GM19463 (cell line): ENCODE measurements around the gene PEX10.

Source experiments
- ATAC-seq: cut with Tn5 transposase; IDR thresholded peaks from one replicate; pipeline ENCODE4 v1.9.1; 2021; ENCODE audit warnings: mild to moderate bottlenecking, moderate library complexity; ENCODE audit not compliant: unreplicated experiment

Gene PEX10

GRCh38 chr1:2389644-2390043 is 22.7 kb downstream of the PEX10 start:
- no peak for ATAC-seq

- ATAC-seq: no peak
These were observed 24.1 kb downstream of the PEX10 start for GRCh38 chr1:2388004-2388913.

GRCh38 chr1:2386636-2387611 is 25.4 kb downstream of the PEX10 start:
- ATAC-seq: no peak

- no peak for ATAC-seq
These were observed 26.6 kb downstream of the PEX10 start for GRCh38 chr1:2385606-2386280.

GRCh38 chr1:2384941-2385481 is 27.4 kb downstream of the PEX10 start:
- ATAC-seq: no peak

GRCh38 chr1:2384130-2384860 is 28.1 kb downstream of the PEX10 start:
- no peak for ATAC-seq

GRCh38 chr1:2383576-2383975 is 28.8 kb downstream of the PEX10 start:
- no peak for ATAC-seq

GRCh38 chr1:2382621-2383361 is 29.6 kb downstream of the PEX10 start:
- ATAC-seq: no peak

- no peak for ATAC-seq
These were observed 30.4 kb downstream of the PEX10 start for GRCh38 chr1:2381741-2382620.

- ATAC-seq: no peak
These were observed 31.4 kb downstream of the PEX10 start for GRCh38 chr1:2380816-2381591.

- ATAC-seq: no peak
These were observed 32.5 kb downstream of the PEX10 start for GRCh38 chr1:2379733-2380404.

GRCh38 chr1:2378956-2379732 is 33.2 kb downstream of the PEX10 start:
- ATAC-seq: no peak

GRCh38 chr1:2378441-2378851 is 33.9 kb downstream of the PEX10 start:
- ATAC-seq: no peak

- no peak for ATAC-seq
These were observed 34.5 kb downstream of the PEX10 start for GRCh38 chr1:2377751-2378440.

- no peak for ATAC-seq
These were observed 35.3 kb downstream of the PEX10 start for GRCh38 chr1:2376931-2377672.
